Ovary (tissue), 3 donors: ENCODE results near the gene GFI1B.

Source experiments
- EP300 ChIP-seq: sonication (generic); formaldehyde crosslinking; IDR thresholded peaks from one replicate; pipeline ENCODE4 v1.6.1; 2017; ENCODE audit warnings: antibody characterized with exemption
- TF ChIP-seq, protein P1 (sequence below), 3 donors: fragments of 450-650 bp in 2 of 3; fragments of 200-600 bp in 1 of 3; IDR thresholded peaks; one replicate each; pipeline versions ENCODE4 v1.5.1 to v1.8.0; 2016 to 2022; ENCODE audit warnings: antibody characterized with exemption in 3 of 3, mild to moderate bottlenecking in 1 of 3
- donor health status: DM: no; HTN: no; CAD: no.

- TF ChIP-seq, protein P1, sequence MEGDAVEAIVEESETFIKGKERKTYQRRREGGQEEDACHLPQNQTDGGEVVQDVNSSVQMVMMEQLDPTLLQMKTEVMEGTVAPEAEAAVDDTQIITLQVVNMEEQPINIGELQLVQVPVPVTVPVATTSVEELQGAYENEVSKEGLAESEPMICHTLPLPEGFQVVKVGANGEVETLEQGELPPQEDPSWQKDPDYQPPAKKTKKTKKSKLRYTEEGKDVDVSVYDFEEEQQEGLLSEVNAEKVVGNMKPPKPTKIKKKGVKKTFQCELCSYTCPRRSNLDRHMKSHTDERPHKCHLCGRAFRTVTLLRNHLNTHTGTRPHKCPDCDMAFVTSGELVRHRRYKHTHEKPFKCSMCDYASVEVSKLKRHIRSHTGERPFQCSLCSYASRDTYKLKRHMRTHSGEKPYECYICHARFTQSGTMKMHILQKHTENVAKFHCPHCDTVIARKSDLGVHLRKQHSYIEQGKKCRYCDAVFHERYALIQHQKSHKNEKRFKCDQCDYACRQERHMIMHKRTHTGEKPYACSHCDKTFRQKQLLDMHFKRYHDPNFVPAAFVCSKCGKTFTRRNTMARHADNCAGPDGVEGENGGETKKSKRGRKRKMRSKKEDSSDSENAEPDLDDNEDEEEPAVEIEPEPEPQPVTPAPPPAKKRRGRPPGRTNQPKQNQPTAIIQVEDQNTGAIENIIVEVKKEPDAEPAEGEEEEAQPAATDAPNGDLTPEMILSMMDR (IDR thresholded peaks at IDR 0.05) = no peak
- no peak for TF ChIP-seq EP300
These were observed 19.1 kb downstream of the GFI1B start for GRCh38 chr9:132997591-132997990.
